ENCODE data around the gene FAM219A. TPM values are rescaled to one million over a fixed set of nuclear protein-coding genes. Genes with fewer than 3 reads are reported as not detected.
A peak's percentile ranks its signal among the peaks of the same experiment; 100 is the strongest.

Gene FAM219A
- total RNA-seq, 2 donors from 2014 or later: 17.1 to 19.6 TPM

GRCh38 chr9:34502891-34503290, 44.5 kb upstream of the FAM219A start:
- Histone ChIP-seq H3K9ac (ENCODE audit: extremely low read depth, low read length, poor library complexity, severe bottlenecking) (no peak overlapping the region), H3K9me3 (ENCODE audit: control insufficient read depth, low read length) (no peaks in the 10 kb centered on the region), H3K27me3 (ENCODE audit: control insufficient read depth, insufficient read depth, low read length, poor library complexity, severe bottlenecking) (peaks cover 46% of the 10 kb centered on the region), H3K27ac (ENCODE audit: low read depth, low read length) (no peak overlapping the region), H3K4me1 (ENCODE audit: control insufficient read depth, insufficient read depth, low read length) (no peaks in the 10 kb centered on the region), H3K36me3 (ENCODE audit: control insufficient read depth, insufficient read depth, low read length) (no peaks in the 10 kb centered on the region), H3K4me3 (ENCODE audit: low read length) (no peak overlapping the region)
- Mint-ChIP-seq H3K9me3 (no peaks in the 10 kb centered on the region), H3K27me3 (ENCODE audit: insufficient read depth) (peaks cover 32% of the 10 kb centered on the region), H3K4me3 (no peak overlapping the region), H3K36me3 (ENCODE audit: low read depth) (no peaks in the 10 kb centered on the region), H3K27ac (no peak overlapping the region), H3K4me1 (peaks cover 17% of the 10 kb centered on the region)
- TF ChIP-seq CTCF (conservative IDR thresholded peaks at IDR 0.05): no peak
- no peak for DNase-seq
- 82 to 92% methylated on average over 4 to 6 of the region's 6 CpGs for WGBS, 2 experiments (ENCODE audit: insufficient coverage in 1 of 2, insufficient read length in 1 of 2)

- Histone ChIP-seq H3K4me3 (ENCODE audit: low read length) (no peak overlapping the region), H3K27ac (ENCODE audit: low read depth, low read length) (no peak overlapping the region), H3K36me3 (ENCODE audit: control insufficient read depth, insufficient read depth, low read length) (no peaks in the 10 kb centered on the region), H3K9ac (ENCODE audit: extremely low read depth, low read length, poor library complexity, severe bottlenecking) (no peak overlapping the region), H3K9me3 (ENCODE audit: control insufficient read depth, low read length) (no peaks in the 10 kb centered on the region), H3K27me3 (ENCODE audit: control insufficient read depth, insufficient read depth, low read length, poor library complexity, severe bottlenecking) (peaks cover 42% of the 10 kb centered on the region), H3K4me1 (ENCODE audit: control insufficient read depth, insufficient read depth, low read length) (no peaks in the 10 kb centered on the region)
- 86 to 87% methylated on average over 10 of the region's 10 CpGs for WGBS, 2 experiments (ENCODE audit: insufficient coverage in 1 of 2, insufficient read length in 1 of 2)
- Mint-ChIP-seq H3K27me3 (ENCODE audit: insufficient read depth) (peaks cover 32% of the 10 kb centered on the region), H3K27ac (no peak overlapping the region), H3K4me1 (peaks cover 17% of the 10 kb centered on the region), H3K9me3 (no peaks in the 10 kb centered on the region), H3K4me3 (no peak overlapping the region), H3K36me3 (ENCODE audit: low read depth) (no peaks in the 10 kb centered on the region)
- TF ChIP-seq CTCF (conservative IDR thresholded peaks at IDR 0.05): no peak
- DNase-seq: no peak
Measured at GRCh38 chr9:34502471-34502870, 44.1 kb upstream of the FAM219A start.

GRCh38 chr9:34501889-34502425, 43.6 kb upstream of the FAM219A start:
- Histone ChIP-seq H3K4me3 (ENCODE audit: low read length) (no peak overlapping the region), H3K27ac (ENCODE audit: low read depth, low read length) (no peak overlapping the region), H3K4me1 (ENCODE audit: control insufficient read depth, insufficient read depth, low read length) (no peaks in the 10 kb centered on the region), H3K27me3 (ENCODE audit: control insufficient read depth, insufficient read depth, low read length, poor library complexity, severe bottlenecking) (peaks cover 40% of the 10 kb centered on the region), H3K36me3 (ENCODE audit: control insufficient read depth, insufficient read depth, low read length) (no peaks in the 10 kb centered on the region), H3K9ac (ENCODE audit: extremely low read depth, low read length, poor library complexity, severe bottlenecking) (no peak overlapping the region), H3K9me3 (ENCODE audit: control insufficient read depth, low read length) (no peaks in the 10 kb centered on the region)
- WGBS, 2 experiments (ENCODE audit: insufficient coverage in 1 of 2, insufficient read length in 1 of 2): 36 to 59% methylated on average over 3 to 5 of the region's 5 CpGs
- H3K36me3 Mint-ChIP-seq (ENCODE audit: low read depth): no peaks in the 10 kb centered on the region
- no peaks in the 10 kb centered on the region for H3K9me3 Mint-ChIP-seq
- H3K4me1 Mint-ChIP-seq: peaks cover 17% of the 10 kb centered on the region
- no peak overlapping the region for H3K27ac Mint-ChIP-seq
- peak; percentile 76 for TF ChIP-seq CTCF (conservative IDR thresholded peaks at IDR 0.05)
- DNase-seq: peak; percentile 81
- H3K27me3 Mint-ChIP-seq (ENCODE audit: insufficient read depth): peaks cover 31% of the 10 kb centered on the region
- no peak overlapping the region for H3K4me3 Mint-ChIP-seq

All from endodermal cell (in vitro differentiated cells).